GM23338 (cell line): ENCODE results near the gene AMOTL1. TPM values are rescaled to one million over a fixed set of nuclear protein-coding genes. Genes with fewer than 3 reads are reported as not detected.

Source experiments
- ATAC-seq: fragments of 200-7000 bp; cut with Tn5 transposase; 3 replicates; pipeline ENCODE4 v1.9.1; 2020
- DNase-seq: peaks from one replicate; pipeline ENCODE4 v3.0.0-alpha.2; 2015; ENCODE audit warnings: low spot score
- H2AFZ ChIP-seq: fragments of 200-600 bp; sonication (generic); 2 replicates; pipeline ENCODE4 v1.8.0; 2016; ENCODE audit warnings: antibody characterized with exemption, mild to moderate bottlenecking, moderate library complexity
- H3F3A ChIP-seq: fragments of 200-600 bp; sonication (generic); replicated peaks from 2 replicates; pipeline ENCODE4 v1.8.0; 2017; ENCODE audit warnings: antibody characterized with exemption, mixed run types, low read depth
- H3K27ac ChIP-seq: fragments of 200-600 bp; sonication (generic); 2 replicates; pipeline ENCODE4 v1.6.1; 2016; ENCODE audit warnings: low read depth
- H3K27me3 ChIP-seq: fragments of 200-600 bp; sonication (generic); 2 replicates; pipeline ENCODE4 v1.8.0; 2016; ENCODE audit warnings: mild to moderate bottlenecking, mixed run types, moderate library complexity; ENCODE audit not compliant: insufficient read depth
- H3K36me3 ChIP-seq: fragments of 200-600 bp; sonication (generic); 2 replicates; pipeline ENCODE4 v1.8.0; 2016; ENCODE audit warnings: mild to moderate bottlenecking; ENCODE audit not compliant: insufficient read depth
- H3K4me1 ChIP-seq: fragments of 200-600 bp; sonication (generic); 2 replicates; pipeline ENCODE4 v1.8.0; 2016; ENCODE audit warnings: mild to moderate bottlenecking, moderate library complexity; ENCODE audit not compliant: insufficient read depth
- H3K4me2 ChIP-seq: fragments of 200-600 bp; sonication (generic); 2 replicates; pipeline ENCODE4 v1.7.1; 2017; ENCODE audit warnings: mixed run types
- H3K4me3 ChIP-seq: fragments of 200-600 bp; sonication (generic); 2 replicates; pipeline ENCODE4 v1.6.1; 2016; ENCODE audit warnings: mixed run types
- H3K79me2 ChIP-seq: fragments of 200-600 bp; sonication (generic); replicated peaks from 2 replicates; pipeline ENCODE4 v1.8.0; 2017; ENCODE audit warnings: mild to moderate bottlenecking; ENCODE audit not compliant: insufficient read depth
- H3K9me2 ChIP-seq: fragments of 200-600 bp; sonication (generic); 2 replicates; pipeline ENCODE4 v1.8.0; 2017; ENCODE audit not compliant: insufficient read depth
- H4K20me1 ChIP-seq: fragments of 200-600 bp; sonication (generic); replicated peaks from 2 replicates; pipeline ENCODE4 v1.8.0; 2017; ENCODE audit warnings: mild to moderate bottlenecking; ENCODE audit not compliant: insufficient read depth
- H3K27ac Mint-ChIP-seq: 2 replicates; pipeline ENCODE4 v1.8.0; 2020; ENCODE audit warnings: inconsistent platforms, mild to moderate bottlenecking, moderate library complexity, mixed read lengths
- H3K27me3 Mint-ChIP-seq: 3 replicates; pipeline ENCODE4 v1.8.0; 2022; ENCODE audit warnings: low read depth, mild to moderate bottlenecking, moderate library complexity, mixed read lengths, inconsistent platforms; ENCODE audit not compliant: insufficient read depth, poor library complexity
- H3K36me3 Mint-ChIP-seq: 3 replicates; pipeline ENCODE4 v1.8.0; 2021; ENCODE audit warnings: low read depth, mild to moderate bottlenecking, inconsistent platforms, moderate library complexity, mixed read lengths
- H3K4me1 Mint-ChIP-seq: 3 replicates; pipeline ENCODE4 v1.8.0; 2020; ENCODE audit warnings: mild to moderate bottlenecking, inconsistent platforms, mixed read lengths
- H3K4me3 Mint-ChIP-seq: 3 replicates; pipeline ENCODE4 v1.8.0; 2021; ENCODE audit warnings: moderate library complexity, mild to moderate bottlenecking, inconsistent platforms, mixed read lengths
- H3K9me3 Mint-ChIP-seq: 3 replicates; pipeline ENCODE4 v1.8.0; 2020; ENCODE audit warnings: moderate library complexity, mild to moderate bottlenecking, inconsistent platforms, mixed read lengths
- EZH2 ChIP-seq: fragments of 200-600 bp; sonication (generic); IDR thresholded peaks from one replicate; pipeline ENCODE4 v1.8.0; 2017; ENCODE audit warnings: antibody characterized with exemption, mild to moderate bottlenecking, low read depth; ENCODE audit not compliant: unreplicated experiment
- EZH2phosphoT487 ChIP-seq: fragments of 200-600 bp; sonication (generic); IDR thresholded peaks from one replicate; pipeline ENCODE4 v1.8.1; 2018; ENCODE audit warnings: antibody characterized with exemption; ENCODE audit not compliant: unreplicated experiment
- JUNB ChIP-seq: IDR thresholded peaks from one replicate; pipeline ENCODE4 v1.6.1; 2016; ENCODE audit warnings: antibody characterized with exemption; ENCODE audit not compliant: unreplicated experiment
- POLR2AphosphoS5 ChIP-seq: IDR thresholded peaks from 2 replicates; pipeline ENCODE4 v1.6.1; 2016; ENCODE audit warnings: antibody characterized with exemption, low read depth
- STAT1 ChIP-seq: IDR thresholded peaks from one replicate; pipeline ENCODE4 v1.6.1; 2016; ENCODE audit warnings: antibody characterized with exemption; ENCODE audit not compliant: unreplicated experiment
- polyA plus RNA-seq: library from polyadenylated mRNA; unstranded; fragments of >200 nt; fragmentation: Nextera tagmentation; extraction: Ambion mirVana; gene quantifications from 2 replicates; pipeline ENCODE4 v1.2.1, GENCODE V29; 2016
- total RNA-seq: library from RNA; depleted of rRNA; stranded (reverse); fragments of >200 nt; shearing (Covaris generic); gene quantifications from 2 replicates; pipeline ENCODE4 v1.2.3, GENCODE V29; 2014
- TF ChIP-seq, protein P1 (sequence below): fragments of 250-450 bp; sonication (Bioruptor Pico); IDR thresholded peaks from 2 replicates; pipeline ENCODE4 v1.5.0; 2020; ENCODE audit warnings: mild to moderate bottlenecking, moderate library complexity
- TF ChIP-seq, protein P2 (sequence below), 2 experiments: fragments of 200-600 bp in 1 of 2; sonication (generic) in 1 of 2; conservative IDR thresholded peaks; 2 replicates each; pipeline versions ENCODE4 v1.5.1 to v1.6.1; 2016 to 2017; ENCODE audit warnings: antibody characterized with exemption in 2 of 2, low read depth in 2 of 2, mild to moderate bottlenecking in 2 of 2, moderate library complexity in 1 of 2

AMOTL1 gene
- total and polyA plus RNA-seq, 2 experiments from 2014 or later: 4.3 to 18.7 TPM

DNA sequence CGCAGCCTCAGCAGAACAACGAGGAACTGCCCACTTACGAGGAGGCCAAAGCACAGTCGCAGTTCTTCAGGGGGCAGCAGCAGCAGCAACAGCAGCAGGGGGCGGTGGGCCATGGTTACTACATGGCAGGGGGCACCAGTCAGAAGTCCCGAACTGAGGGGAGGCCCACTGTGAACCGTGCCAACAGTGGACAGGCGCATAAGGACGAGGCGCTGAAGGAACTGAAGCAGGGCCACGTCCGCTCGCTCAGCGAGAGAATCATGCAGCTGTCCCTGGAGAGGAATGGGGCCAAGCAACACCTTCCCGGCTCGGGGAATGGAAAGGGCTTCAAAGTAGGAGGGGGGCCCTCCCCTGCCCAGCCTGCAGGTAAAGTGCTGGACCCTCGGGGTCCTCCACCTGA is 31.6 kb downstream of the AMOTL1 start (continued):
- TF ChIP-seq EZH2phosphoT487: no peak
- TF ChIP-seq, protein P1, sequence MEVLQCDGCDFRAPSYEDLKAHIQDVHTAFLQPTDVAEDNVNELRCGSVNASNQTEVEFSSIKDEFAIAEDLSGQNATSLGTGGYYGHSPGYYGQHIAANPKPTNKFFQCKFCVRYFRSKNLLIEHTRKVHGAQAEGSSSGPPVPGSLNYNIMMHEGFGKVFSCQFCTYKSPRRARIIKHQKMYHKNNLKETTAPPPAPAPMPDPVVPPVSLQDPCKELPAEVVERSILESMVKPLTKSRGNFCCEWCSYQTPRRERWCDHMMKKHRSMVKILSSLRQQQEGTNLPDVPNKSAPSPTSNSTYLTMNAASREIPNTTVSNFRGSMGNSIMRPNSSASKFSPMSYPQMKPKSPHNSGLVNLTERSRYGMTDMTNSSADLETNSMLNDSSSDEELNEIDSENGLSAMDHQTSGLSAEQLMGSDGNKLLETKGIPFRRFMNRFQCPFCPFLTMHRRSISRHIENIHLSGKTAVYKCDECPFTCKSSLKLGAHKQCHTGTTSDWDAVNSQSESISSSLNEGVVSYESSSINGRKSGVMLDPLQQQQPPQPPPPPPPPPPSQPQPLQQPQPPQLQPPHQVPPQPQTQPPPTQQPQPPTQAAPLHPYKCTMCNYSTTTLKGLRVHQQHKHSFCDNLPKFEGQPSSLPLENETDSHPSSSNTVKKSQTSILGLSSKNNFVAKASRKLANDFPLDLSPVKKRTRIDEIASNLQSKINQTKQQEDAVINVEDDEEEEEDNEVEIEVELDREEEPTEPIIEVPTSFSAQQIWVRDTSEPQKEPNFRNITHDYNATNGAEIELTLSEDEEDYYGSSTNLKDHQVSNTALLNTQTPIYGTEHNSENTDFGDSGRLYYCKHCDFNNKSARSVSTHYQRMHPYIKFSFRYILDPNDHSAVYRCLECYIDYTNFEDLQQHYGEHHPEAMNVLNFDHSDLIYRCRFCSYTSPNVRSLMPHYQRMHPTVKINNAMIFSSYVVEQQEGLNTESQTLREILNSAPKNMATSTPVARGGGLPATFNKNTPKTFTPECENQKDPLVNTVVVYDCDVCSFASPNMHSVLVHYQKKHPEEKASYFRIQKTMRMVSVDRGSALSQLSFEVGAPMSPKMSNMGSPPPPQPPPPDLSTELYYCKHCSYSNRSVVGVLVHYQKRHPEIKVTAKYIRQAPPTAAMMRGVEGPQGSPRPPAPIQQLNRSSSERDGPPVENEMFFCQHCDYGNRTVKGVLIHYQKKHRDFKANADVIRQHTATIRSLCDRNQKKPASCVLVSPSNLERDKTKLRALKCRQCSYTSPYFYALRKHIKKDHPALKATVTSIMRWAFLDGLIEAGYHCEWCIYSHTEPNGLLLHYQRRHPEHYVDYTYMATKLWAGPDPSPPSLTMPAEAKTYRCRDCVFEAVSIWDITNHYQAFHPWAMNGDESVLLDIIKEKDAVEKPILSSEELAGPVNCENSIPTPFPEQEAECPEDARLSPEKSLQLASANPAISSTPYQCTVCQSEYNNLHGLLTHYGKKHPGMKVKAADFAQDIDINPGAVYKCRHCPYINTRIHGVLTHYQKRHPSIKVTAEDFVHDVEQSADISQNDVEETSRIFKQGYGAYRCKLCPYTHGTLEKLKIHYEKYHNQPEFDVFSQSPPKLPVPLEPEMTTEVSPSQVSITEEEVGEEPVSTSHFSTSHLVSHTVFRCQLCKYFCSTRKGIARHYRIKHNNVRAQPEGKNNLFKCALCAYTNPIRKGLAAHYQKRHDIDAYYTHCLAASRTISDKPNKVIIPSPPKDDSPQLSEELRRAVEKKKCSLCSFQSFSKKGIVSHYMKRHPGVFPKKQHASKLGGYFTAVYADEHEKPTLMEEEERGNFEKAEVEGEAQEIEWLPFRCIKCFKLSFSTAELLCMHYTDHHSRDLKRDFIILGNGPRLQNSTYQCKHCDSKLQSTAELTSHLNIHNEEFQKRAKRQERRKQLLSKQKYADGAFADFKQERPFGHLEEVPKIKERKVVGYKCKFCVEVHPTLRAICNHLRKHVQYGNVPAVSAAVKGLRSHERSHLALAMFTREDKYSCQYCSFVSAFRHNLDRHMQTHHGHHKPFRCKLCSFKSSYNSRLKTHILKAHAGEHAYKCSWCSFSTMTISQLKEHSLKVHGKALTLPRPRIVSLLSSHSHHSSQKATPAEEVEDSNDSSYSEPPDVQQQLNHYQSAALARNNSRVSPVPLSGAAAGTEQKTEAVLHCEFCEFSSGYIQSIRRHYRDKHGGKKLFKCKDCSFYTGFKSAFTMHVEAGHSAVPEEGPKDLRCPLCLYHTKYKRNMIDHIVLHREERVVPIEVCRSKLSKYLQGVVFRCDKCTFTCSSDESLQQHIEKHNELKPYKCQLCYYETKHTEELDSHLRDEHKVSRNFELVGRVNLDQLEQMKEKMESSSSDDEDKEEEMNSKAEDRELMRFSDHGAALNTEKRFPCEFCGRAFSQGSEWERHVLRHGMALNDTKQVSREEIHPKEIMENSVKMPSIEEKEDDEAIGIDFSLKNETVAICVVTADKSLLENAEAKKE: no peak

DNA sequence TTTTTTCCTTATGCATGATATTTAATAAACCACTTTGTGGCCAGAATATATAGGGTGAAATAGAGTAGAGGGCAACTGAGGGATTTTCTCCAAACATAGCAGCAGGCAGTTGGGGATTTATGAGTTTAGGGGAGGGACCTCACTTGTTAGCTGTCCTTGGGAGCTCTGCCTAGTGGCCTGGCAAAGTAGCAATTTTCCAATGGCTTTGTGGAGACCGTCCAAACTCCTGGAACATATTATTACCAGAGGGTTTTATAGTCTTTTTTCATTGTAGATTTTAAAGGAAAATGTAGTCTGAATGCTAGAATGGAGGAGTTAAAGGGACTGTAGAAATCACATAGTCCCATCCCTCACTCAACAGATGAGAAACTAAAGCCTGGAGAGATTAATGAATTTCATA is 32.3 kb downstream of the AMOTL1 start:
- Histone ChIP-seq H3F3A (no peaks in the 10 kb centered on the region), H3K4me3 (no peak overlapping the region), H2AFZ (no peak overlapping the region), H3K27ac (no peak overlapping the region), H3K27me3 (no peaks in the 10 kb centered on the region), H3K36me3 (no peaks in the 10 kb centered on the region), H3K79me2 (peaks cover 17% of the 10 kb centered on the region), H3K9me2 (no peaks in the 10 kb centered on the region), H3K4me2 (no peak overlapping the region), H4K20me1 (peaks cover 5% of the 10 kb centered on the region; the same call in 1 of the 2 replicates), H3K4me1 (no peaks in the 10 kb centered on the region)
- TF ChIP-seq, protein P2, sequence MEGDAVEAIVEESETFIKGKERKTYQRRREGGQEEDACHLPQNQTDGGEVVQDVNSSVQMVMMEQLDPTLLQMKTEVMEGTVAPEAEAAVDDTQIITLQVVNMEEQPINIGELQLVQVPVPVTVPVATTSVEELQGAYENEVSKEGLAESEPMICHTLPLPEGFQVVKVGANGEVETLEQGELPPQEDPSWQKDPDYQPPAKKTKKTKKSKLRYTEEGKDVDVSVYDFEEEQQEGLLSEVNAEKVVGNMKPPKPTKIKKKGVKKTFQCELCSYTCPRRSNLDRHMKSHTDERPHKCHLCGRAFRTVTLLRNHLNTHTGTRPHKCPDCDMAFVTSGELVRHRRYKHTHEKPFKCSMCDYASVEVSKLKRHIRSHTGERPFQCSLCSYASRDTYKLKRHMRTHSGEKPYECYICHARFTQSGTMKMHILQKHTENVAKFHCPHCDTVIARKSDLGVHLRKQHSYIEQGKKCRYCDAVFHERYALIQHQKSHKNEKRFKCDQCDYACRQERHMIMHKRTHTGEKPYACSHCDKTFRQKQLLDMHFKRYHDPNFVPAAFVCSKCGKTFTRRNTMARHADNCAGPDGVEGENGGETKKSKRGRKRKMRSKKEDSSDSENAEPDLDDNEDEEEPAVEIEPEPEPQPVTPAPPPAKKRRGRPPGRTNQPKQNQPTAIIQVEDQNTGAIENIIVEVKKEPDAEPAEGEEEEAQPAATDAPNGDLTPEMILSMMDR (conservative IDR thresholded peaks at IDR 0.05; ENCODE audit: low read depth in 2 of 2): no peak
- TF ChIP-seq POLR2AphosphoS5 (no peak), EZH2 (no peak), STAT1 (no peak), JUNB (no peak)
- TF ChIP-seq, protein P1: no peak
- H3K27ac Mint-ChIP-seq: no peak overlapping the region
- no peaks in the 10 kb centered on the region for H3K9me3 Mint-ChIP-seq
- no peak overlapping the region for H3K4me3 Mint-ChIP-seq
- no peaks in the 10 kb centered on the region for H3K4me1 Mint-ChIP-seq
- no peak for DNase-seq
- H3K36me3 Mint-ChIP-seq: peaks cover 31% of the 10 kb centered on the region
- no peaks in the 10 kb centered on the region for H3K27me3 Mint-ChIP-seq
- ATAC-seq: no peak
